ENCODE measurements around the gene MSRB3. TPM values are rescaled to one million over a fixed set of nuclear protein-coding genes. Genes with fewer than 3 reads are reported as not detected.
A peak's percentile ranks its signal among the peaks of the same experiment; 100 is the strongest.

Gene MSRB3
- total and polyA plus RNA-seq, 8 donors: 21.7 to 50.5 (median 28.1) TPM

DNA sequence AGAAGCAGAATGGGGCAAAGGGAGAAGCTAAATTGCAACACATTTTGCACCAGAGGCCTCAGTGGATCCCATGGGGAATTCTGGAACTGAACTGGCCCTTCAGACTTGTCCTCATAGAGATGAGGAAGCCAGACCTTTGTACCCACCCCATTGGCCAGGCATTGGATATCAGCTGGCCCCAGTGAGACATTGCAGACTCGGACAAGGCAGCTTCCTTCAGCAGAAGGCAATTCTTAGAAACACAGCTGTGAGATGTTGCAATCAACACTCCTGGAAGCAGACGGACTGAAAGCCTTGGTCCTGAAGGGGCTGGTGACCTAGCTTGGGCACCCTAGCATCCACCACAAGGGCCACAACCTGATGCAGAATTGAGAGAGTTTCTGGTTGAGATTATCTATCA is 218.1 kb downstream of the MSRB3 start:
- Histone ChIP-seq H3K27ac (no peak overlapping the region), H3K27me3 (no peaks in the 10 kb centered on the region), H3K36me3 (no peaks in the 10 kb centered on the region), H3K9me3 (no peaks in the 10 kb centered on the region), H3K4me3 (no peak overlapping the region), H3K4me1 (peaks cover 5 to 13% of the 10 kb centered on the region in 2 donors)
- TF ChIP-seq, protein P1, sequence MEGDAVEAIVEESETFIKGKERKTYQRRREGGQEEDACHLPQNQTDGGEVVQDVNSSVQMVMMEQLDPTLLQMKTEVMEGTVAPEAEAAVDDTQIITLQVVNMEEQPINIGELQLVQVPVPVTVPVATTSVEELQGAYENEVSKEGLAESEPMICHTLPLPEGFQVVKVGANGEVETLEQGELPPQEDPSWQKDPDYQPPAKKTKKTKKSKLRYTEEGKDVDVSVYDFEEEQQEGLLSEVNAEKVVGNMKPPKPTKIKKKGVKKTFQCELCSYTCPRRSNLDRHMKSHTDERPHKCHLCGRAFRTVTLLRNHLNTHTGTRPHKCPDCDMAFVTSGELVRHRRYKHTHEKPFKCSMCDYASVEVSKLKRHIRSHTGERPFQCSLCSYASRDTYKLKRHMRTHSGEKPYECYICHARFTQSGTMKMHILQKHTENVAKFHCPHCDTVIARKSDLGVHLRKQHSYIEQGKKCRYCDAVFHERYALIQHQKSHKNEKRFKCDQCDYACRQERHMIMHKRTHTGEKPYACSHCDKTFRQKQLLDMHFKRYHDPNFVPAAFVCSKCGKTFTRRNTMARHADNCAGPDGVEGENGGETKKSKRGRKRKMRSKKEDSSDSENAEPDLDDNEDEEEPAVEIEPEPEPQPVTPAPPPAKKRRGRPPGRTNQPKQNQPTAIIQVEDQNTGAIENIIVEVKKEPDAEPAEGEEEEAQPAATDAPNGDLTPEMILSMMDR (IDR thresholded peaks at IDR 0.05): no peak
- ATAC-seq (peak; percentile 36), DNase-seq (no peak)
- intact Hi-C loops (cut with DNase I): no loop called here

DNA sequence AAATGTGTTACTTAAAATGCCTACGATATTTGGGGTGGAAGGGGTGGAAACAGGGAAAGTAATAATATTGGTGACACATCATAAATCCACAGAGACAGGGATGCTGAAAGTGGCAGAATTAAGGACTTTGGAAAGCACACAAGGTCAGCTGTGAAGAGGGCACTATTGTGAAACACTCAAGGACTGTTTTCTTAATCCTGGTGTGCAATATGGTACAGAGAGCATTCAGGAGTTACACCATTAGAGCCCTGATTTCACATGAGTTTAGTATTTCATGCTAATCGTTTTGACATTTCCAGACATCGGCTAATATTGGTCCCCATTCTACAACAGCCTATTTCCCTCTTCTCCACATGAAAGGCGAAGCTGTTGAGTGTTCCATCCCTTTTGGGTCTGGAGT is 219.2 kb downstream of the MSRB3 start:
- intact Hi-C loops (cut with DNase I): no loop called here
- no peak overlapping the region for H3K4me3 ChIP-seq
- H3K9me3 ChIP-seq: no peaks in the 10 kb centered on the region
- no peak overlapping the region for H3K27ac ChIP-seq
- peaks cover 5 to 13% of the 10 kb centered on the region in 2 donors for H3K4me1 ChIP-seq
- ATAC-seq (peak; percentile 64), DNase-seq (no peak)
- TF ChIP-seq, protein P1 (IDR thresholded peaks at IDR 0.05): no peak
- H3K27me3 ChIP-seq: no peaks in the 10 kb centered on the region
- no peaks in the 10 kb centered on the region for H3K36me3 ChIP-seq

DNA sequence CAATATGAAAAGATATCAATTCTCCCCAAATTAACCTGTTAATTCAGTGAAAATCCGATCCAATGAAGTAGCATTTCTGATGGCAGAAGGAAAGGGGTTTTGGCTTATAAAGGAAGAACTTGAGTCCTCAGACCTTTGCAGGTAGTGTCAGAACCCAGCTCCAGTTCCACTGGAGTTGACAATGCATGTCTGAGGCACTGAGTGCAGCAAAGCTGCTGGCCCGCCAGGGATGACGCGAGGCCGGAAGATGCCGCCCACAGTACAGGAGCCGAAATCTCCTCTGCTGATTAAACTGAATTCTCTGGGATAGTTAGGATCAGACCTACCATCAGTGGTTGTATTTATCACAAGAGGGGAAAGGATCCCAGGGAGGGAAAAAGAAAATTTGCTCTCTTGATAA is 220.7 kb downstream of the MSRB3 start:
- H3K27ac ChIP-seq: no peak overlapping the region
- no peaks in the 10 kb centered on the region for H3K9me3 ChIP-seq
- no peaks in the 10 kb centered on the region for H3K36me3 ChIP-seq
- DNase-seq (no peak), ATAC-seq (no peak)
- TF ChIP-seq, protein P1 (IDR thresholded peaks at IDR 0.05): no peak
- H3K27me3 ChIP-seq: no peaks in the 10 kb centered on the region
- peaks cover 5 to 8% of the 10 kb centered on the region in 2 donors for H3K4me1 ChIP-seq
- H3K4me3 ChIP-seq: no peak overlapping the region
- intact Hi-C loops (cut with DNase I): no loop called here

DNA sequence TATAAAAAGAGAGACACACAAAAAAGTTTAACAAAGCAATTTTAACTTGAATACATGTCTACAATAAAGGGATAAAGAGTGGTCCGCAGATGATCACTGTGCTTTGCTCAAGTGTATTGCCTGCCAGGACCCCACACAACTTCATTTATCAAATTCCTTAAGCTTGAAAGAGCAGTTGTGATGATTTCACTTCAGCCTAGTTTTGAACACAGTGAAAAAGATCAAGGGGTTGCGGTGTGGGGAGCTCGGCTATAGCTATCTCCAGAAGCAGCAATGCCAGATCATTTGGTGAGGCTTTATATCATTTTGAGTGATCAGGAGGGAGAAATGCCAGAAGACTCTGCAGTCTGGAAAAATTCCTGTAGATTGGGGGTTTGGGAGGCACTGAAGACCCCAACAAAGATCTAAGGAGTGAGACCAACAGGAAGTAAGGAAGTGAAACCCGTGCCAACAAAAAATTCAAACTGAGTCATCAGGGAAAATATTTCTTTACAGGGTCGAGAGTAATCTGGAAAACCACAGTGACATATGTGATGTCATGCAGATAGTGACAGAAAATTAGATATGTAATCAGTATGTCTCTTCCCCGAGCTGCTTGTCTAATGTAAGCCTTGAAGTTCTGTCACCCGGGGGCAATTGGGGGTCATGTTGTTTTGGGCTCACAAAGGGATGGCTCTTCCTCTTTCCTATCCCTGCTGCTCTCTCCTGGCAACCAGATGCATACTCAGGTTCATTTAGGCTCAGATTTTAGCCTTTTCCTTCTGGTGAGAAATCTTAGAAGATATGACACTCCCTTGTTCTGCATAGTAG is 221.8 kb downstream of the MSRB3 start:
- H3K27me3 ChIP-seq: no peaks in the 10 kb centered on the region
- no peaks in the 10 kb centered on the region for H3K36me3 ChIP-seq
- DNase-seq (no peak), ATAC-seq (no peak)
- H3K27ac ChIP-seq: no peak overlapping the region
- intact Hi-C loops (cut with DNase I): no loop called here
- TF ChIP-seq, protein P1 (IDR thresholded peaks at IDR 0.05): no peak
- no peaks in the 10 kb centered on the region for H3K9me3 ChIP-seq
- no peak overlapping the region for H3K4me3 ChIP-seq
- peaks cover 5 to 8% of the 10 kb centered on the region in 2 donors for H3K4me1 ChIP-seq

DNA sequence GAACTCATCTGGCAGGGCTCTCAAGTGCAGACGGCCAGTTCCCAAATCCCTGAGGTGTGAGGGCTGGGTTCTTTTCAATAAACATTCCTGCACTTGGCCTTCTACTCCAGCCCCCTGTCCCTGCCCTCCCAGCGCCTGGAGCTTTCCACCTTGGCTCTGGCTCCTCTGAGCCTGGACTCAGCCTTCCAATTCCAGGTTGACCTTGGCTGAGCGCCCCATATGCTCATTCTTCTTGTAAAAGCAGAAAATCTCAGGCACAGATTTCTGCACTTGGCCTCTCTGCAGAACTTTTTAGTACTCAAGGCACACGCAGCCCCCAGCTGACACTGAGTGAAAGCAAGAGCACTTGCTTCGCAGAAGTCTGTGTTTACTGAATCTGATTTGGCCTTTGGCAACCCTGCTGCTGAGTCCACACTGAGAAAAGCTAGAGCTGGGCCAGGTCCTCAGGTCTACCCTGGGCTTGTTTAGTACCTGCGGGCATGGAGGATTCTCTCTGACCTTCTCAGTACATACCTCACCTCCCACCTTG is 222.7 kb downstream of the MSRB3 start:
- peak in 1 of 4 donors; percentile 61 for DNase-seq
- Histone ChIP-seq H3K4me3 (no peak overlapping the region), H3K27ac (no peak overlapping the region), H3K27me3 (no peaks in the 10 kb centered on the region), H3K36me3 (no peaks in the 10 kb centered on the region), H3K4me1 (peaks cover 5 to 8% of the 10 kb centered on the region in 2 donors), H3K9me3 (no peaks in the 10 kb centered on the region)
- TF ChIP-seq, protein P1 (IDR thresholded peaks at IDR 0.05): no peak
- peak; percentile 25 for ATAC-seq
- intact Hi-C loops (cut with DNase I): no loop called here
